ENCODE data around the gene CPED1.

Gene CPED1

GRCh38 chr7:121138262-121138933 lies 149.9 kb downstream of the CPED1 start (continued):
- TF ChIP-seq CSRNP3 (CRISPR knock-in tag; IDR thresholded peaks at IDR 0.05) (no peak), ZNF8 (CRISPR knock-in tag; IDR thresholded peaks at IDR 0.05) (no peak), ESRRG (CRISPR knock-in tag; IDR thresholded peaks at IDR 0.05) (no peak), TCF4 (CRISPR knock-in tag; IDR thresholded peaks at IDR 0.05; ENCODE audit: borderline replicate concordance) (no peak), ISL1 (CRISPR knock-in tag; IDR thresholded peaks at IDR 0.05) (no peak), BACH2 (CRISPR knock-in tag; IDR thresholded peaks at IDR 0.05; ENCODE audit: borderline replicate concordance) (no peak), ZFP3 (CRISPR knock-in tag; IDR thresholded peaks at IDR 0.05) (no peak), ZC3H10 (CRISPR knock-in tag; IDR thresholded peaks at IDR 0.05) (no peak)
- TF ChIP-seq, protein P1, sequence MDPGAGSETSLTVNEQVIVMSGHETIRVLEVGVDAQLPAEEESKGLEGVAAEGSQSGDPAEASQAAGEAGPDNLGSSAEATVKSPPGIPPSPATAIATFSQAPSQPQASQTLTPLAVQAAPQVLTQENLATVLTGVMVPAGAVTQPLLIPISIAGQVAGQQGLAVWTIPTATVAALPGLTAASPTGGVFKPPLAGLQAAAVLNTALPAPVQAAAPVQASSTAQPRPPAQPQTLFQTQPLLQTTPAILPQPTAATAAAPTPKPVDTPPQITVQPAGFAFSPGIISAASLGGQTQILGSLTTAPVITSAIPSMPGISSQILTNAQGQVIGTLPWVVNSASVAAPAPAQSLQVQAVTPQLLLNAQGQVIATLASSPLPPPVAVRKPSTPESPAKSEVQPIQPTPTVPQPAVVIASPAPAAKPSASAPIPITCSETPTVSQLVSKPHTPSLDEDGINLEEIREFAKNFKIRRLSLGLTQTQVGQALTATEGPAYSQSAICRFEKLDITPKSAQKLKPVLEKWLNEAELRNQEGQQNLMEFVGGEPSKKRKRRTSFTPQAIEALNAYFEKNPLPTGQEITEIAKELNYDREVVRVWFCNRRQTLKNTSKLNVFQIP (CRISPR knock-in tag; IDR thresholded peaks at IDR 0.05; ENCODE audit: borderline replicate concordance, low read depth), result no peak
- TF ChIP-seq, protein P2, sequence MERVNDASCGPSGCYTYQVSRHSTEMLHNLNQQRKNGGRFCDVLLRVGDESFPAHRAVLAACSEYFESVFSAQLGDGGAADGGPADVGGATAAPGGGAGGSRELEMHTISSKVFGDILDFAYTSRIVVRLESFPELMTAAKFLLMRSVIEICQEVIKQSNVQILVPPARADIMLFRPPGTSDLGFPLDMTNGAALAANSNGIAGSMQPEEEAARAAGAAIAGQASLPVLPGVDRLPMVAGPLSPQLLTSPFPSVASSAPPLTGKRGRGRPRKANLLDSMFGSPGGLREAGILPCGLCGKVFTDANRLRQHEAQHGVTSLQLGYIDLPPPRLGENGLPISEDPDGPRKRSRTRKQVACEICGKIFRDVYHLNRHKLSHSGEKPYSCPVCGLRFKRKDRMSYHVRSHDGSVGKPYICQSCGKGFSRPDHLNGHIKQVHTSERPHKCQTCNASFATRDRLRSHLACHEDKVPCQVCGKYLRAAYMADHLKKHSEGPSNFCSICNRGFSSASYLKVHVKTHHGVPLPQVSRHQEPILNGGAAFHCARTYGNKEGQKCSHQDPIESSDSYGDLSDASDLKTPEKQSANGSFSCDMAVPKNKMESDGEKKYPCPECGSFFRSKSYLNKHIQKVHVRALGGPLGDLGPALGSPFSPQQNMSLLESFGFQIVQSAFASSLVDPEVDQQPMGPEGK (CRISPR knock-in tag; IDR thresholded peaks at IDR 0.05; ENCODE audit: borderline replicate concordance), result no peak

- TF ChIP-seq RARB (CRISPR knock-in tag; IDR thresholded peaks at IDR 0.05), result no peak
- TF ChIP-seq ZNF8 (CRISPR knock-in tag; IDR thresholded peaks at IDR 0.05), result no peak
- no peak for TF ChIP-seq ZNF565 (CRISPR knock-in tag; conservative IDR thresholded peaks at IDR 0.05; ENCODE audit: low read depth)
- no peak for TF ChIP-seq ZFP3 (CRISPR knock-in tag; IDR thresholded peaks at IDR 0.05)
- no peak for TF ChIP-seq SNAI2 (CRISPR knock-in tag; IDR thresholded peaks at IDR 0.05)
- no peak for TF ChIP-seq TCF4 (CRISPR knock-in tag; IDR thresholded peaks at IDR 0.05; ENCODE audit: borderline replicate concordance)
- TF ChIP-seq ESRRG (CRISPR knock-in tag; IDR thresholded peaks at IDR 0.05), result no peak
- no peak for TF ChIP-seq BACH2 (CRISPR knock-in tag; IDR thresholded peaks at IDR 0.05; ENCODE audit: borderline replicate concordance)
- TF ChIP-seq, protein P3, sequence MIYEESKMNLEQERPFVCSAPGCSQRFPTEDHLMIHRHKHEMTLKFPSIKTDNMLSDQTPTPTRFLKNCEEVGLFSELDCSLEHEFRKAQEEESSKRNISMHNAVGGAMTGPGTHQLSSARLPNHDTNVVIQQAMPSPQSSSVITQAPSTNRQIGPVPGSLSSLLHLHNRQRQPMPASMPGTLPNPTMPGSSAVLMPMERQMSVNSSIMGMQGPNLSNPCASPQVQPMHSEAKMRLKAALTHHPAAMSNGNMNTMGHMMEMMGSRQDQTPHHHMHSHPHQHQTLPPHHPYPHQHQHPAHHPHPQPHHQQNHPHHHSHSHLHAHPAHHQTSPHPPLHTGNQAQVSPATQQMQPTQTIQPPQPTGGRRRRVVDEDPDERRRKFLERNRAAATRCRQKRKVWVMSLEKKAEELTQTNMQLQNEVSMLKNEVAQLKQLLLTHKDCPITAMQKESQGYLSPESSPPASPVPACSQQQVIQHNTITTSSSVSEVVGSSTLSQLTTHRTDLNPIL (CRISPR knock-in tag; IDR thresholded peaks at IDR 0.05; ENCODE audit: low read depth), result no peak
- TF ChIP-seq, protein P2 (CRISPR knock-in tag; IDR thresholded peaks at IDR 0.05; ENCODE audit: borderline replicate concordance), result no peak
- TF ChIP-seq, protein P1 (CRISPR knock-in tag; IDR thresholded peaks at IDR 0.05; ENCODE audit: borderline replicate concordance, low read depth), result no peak
- TF ChIP-seq CSDC2 (CRISPR knock-in tag; IDR thresholded peaks at IDR 0.05), result no peak
- no peak for TF ChIP-seq OSR1 (CRISPR knock-in tag; IDR thresholded peaks at IDR 0.05)
- TF ChIP-seq ZNF70 (CRISPR knock-in tag; IDR thresholded peaks at IDR 0.05), result no peak
Observed at GRCh38 chr7:121139427-121139826, 150.9 kb downstream of the CPED1 start.

GRCh38 chr7:121140790-121141189 lies 152.3 kb downstream of the CPED1 start:
- no peak for ATAC-seq
- TF ChIP-seq RARB (CRISPR knock-in tag; IDR thresholded peaks at IDR 0.05) (no peak), ARNTL (CRISPR knock-in tag; IDR thresholded peaks at IDR 0.05; ENCODE audit: borderline replicate concordance, low read depth) (no peak), PPARA (CRISPR knock-in tag; IDR thresholded peaks at IDR 0.05; ENCODE audit: borderline replicate concordance) (no peak)

More at GRCh38 chr7:121139427-121139826, 150.9 kb downstream of the CPED1 start:
- ATAC-seq, result no peak

Measured in SK-N-SH treated with all-trans-retinoic acid at 6 μM for 48 hours (cell line).